NCI-H187 treated with DMSO at 0.1 percent for 48 hours (cell line): ENCODE data around the gene ZBTB7C.

ENCODE experiments used
- DNase-seq: peaks from one replicate; lab custom pipeline; 2025; lab: John Stamatoyannopoulos, UW

The ZBTB7C gene

DNA sequence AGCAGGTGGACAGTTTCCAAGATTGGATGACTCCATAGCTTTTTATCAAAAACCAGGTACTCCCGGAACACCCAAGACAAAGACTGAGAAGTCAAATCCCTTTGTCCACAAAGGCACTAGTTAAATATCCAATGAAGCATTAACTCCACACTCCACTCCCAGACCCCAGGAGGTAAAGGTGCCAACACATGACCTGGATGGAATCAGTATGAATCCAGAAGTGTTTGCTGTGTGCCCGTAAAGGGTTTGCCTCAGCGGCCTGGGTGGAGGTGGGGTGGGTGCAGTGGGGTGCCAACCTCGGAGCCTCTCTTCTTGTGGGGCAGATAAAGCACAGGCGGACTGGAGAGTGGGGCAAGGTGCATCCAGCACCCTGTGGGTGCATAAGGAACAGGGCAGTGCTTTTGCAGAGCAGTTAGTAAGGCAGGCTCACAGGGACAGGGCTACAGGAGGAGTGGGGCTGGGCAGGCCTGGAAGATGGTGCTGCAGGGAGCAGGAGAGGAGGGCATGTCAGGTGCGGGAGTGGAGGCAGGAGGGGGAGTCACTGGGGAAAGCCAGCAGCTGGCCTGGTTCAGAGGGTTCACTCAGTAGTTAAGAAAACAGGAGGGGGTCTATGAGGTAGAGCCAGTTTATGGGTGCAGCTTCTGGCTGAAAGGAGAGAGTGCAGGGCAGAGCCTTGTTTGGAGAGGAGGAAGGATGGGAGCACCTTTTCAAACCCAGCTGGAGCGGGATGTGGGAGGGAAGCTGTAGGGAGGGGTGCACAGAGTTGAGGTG, 270.3 kb downstream of the ZBTB7C start:
- DNase-seq, result no peak

DNA sequence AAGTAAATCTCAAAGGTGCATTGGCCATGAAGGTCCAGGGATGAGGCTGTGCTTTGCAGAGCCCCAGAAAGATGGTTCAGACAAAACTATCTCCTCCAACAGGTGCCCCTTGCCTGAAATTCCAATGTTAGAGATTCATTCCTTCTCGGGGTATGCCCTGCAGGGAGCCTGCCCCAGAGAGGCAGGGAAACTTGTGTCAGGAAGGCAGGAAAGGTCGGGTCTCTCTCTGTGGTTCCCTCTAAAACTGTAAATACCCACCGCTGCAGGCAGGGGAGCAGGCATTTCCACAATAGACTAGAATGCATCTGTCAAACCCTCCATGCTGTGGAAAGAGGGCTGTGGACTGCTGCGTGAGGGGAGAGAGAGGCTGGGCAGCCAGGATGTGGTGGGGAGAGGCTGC, 271.0 kb downstream of the ZBTB7C start:
- no peak for DNase-seq

DNA sequence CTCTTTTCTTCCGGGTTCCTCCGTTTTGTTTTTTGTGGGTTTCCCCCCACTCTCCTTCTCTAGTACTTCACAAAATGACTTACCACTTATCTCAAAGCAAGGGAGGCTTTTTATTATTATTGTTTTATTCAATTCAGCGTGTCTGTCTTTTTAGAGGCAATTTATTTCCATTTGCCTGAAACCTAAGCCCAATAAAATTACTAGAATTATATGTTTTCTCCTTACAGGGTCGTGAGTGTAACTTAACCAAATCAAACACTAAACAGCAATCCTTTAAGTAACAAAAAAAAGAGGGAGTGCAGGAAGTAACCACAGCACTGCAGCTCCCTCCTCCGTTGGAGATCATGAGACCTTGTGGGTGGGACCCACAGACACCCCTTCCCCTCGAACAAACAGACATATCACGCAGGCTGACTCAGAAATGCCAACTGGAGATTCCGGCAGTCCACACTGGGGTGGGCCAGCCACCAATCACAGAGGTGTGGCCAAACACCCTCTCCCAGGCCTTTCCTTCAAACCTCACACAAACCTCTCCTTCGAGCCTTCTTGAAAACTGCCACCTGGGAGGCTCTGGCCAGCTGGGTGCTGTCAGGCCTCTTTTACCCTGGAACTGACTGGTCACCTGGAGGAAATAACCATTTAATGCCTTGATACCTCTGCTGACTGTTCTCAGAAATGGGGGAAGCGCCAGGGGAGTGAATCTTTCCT, 271.7 kb downstream of the ZBTB7C start:
- no peak for DNase-seq

DNA sequence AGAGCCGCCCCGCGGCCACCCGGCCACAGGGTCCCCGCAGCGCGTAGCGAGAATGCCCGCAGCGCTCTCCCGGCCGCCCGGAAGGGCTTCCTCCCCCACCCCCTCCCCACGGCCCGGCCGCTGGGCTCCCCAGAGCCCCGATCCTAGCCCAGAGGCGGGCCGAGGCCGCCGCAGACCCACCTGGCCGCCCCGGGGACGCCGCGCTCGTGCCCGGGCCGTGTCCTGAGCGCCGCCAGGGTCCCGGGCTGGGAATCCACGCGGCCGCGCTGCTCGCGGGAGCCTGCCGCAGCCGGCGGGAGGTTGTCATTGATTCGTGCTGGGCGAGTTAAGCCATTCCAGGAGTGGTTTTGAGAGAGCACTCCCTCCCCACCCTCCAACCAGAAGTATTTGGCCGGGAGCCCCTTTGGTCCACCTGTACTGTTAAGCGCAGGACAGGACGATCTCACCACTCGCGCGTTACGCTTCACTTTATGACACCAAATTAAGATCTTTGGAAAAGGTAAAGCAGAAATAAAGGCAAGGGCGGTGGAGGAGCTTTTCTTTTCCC, 272.3 kb downstream of the ZBTB7C start:
- DNase-seq, result no peak

DNA sequence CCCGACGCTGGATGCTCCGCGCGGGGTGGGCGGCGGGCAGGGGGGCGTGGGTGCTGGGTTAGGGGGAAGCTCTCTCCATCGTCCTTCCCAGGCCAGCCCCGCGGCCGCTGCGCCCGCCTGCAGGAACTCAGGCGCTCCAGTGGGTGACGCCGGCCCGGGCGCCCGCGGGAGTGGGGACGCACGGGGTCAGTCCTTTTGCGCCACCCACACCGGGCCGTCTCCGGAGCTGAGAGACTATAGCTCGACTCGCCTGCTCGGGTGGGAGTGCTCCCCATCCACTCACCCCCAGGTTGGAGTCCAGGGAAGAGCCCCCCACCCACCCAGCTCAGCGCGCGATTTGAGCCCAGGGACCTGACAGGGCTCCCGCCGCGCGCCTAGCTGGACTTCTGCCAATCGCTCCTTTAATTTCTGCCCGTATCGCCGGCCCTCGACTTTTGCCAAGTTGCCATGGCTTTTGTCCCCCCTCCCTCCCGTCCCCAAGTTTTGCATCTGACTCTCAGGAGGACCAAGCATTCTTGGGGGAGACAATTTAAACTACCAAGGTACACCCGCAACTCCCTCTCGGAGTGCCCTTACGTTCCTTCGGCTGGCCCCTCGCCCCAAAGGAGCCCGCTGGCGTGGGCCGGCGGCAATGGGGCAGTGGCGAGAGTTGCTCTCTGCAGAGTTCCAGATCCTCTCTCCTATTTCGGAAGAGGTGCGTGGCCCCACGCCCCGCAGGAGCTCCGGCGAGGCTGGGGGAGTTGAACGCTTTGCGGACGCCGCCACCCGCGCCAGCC, 272.9 kb downstream of the ZBTB7C start:
- no peak for DNase-seq

DNA sequence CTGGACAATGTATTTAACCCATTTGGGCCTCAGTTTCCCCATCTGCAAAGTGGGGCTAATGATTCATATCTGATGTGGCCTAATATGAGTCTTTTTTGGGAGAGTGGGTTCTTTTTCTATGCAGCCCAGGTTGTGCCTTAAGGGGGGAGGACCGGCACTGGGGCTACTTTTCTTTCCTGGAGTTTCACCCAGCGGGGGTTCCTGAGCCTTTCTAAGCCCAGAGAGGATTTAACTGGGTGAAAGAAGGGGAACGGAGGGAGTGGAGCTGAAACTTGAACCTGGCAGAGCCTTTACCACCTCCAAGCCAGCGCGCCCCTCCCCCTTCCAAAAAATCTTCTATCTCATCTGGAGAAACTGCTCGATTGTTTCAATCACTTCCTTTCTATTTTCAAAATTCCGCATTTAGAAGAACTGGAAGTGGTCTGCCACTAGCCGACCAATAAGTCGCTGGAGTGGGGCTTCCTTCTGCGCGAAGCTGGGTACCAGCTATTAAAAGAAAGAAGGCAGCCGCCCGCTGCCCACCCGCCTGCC, 273.7 kb downstream of the ZBTB7C start:
- DNase-seq, result no peak

DNA sequence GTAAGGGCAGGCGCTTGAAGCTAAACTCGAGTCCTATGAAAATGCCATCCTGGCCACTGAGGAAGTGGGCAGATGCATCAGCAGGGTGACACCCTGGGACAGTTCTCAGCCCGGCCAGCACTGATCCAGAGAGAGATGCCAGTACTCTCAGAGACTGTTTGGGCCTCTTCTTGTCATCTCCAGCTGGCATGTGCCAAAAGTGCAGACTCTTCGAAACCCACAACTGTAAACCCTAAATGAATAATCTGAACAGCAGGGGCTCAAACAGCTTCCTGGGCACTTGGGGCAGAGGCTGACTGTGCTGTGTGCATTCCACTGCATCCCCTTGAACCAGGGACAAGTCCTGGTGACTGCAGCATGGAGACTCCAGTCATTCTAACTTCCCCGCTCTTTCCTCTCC, 274.6 kb downstream of the ZBTB7C start:
- DNase-seq, result no peak

DNA sequence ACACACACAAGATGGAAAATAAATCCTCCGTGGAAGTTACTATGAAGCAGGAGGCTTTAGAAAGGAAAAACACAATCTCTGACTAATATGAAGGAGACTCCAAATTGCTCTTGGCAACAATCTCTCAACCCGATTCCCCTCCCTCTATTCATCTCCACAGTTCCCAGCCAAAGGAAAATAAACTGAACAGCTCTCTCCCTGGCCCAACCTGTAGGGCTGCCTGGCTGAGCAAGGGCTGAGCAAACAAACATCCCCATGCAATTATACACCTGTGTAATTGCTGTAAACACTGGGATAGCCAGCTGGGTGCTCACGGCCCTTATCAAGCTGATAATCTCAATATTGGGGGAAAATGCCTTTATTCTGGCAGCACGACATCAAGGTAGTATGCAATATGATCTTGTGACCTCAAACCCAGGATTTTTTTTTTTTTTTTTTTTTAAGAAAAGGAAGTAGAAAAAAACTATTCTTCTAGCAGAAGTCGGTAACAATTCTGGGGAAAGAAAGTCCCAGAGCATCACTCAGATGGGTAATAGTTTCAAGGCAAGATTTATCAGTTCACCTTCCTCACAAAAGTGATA, 275.4 kb downstream of the ZBTB7C start:
- peak; percentile 56 for DNase-seq

DNA sequence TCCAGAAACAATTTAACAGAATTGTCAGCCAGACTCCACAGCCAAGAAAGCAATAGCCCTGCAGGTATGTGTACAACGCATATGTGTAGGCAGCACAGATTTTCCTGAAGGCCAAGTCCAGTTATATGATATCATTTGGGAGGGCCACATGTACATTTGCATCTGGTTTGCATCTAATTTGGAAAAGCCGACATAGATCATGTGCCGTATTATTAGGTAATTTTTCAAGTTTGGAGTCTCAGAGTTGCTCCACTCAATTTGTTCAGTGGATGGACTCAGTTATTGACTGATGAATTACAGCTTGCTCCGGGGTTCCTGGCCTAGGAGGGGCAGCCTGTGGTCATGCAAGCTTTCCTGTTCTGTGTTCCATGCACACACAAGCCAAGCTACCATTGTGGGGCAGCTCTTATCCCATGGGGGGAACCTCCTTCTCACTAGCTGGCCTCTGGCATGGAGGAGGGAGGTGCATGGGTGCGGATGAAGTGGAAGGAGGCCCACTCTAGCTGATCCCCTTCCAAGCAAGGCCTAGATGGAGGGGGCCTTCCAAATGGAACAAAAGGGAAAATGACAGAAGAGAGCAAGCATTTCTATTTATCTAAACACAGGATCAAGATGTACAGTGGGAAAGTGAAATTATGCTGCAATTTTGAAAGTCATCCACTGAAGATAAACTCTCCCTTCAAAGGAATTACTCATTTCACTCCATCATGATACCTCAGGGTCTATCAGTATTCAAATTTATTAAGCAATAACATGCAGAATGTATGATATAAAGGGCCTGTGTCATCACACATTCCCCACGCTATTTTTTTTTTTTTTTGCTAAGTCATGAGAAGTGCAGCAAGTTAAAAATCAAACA, 276.2 kb downstream of the ZBTB7C start:
- no peak for DNase-seq

DNA sequence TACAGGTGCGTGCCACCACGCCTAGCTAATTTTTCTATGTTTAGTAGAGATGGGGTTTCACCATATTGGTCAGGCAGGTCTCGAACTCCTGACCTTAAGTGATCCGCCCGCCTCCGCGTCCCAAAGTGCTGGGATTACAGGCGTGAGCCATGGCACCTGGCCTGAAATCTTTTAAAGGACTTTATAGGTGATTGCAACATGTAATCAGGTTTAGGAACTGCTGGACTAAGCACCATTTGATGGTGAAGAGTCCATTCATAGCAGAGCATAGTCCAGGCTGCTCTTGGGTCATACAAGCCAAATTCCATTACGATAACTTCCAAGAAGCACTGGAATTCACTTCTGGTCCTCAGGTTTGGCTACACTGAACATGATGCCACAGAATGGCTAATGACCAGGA, 278.1 kb downstream of the ZBTB7C start:
- DNase-seq, result no peak

DNA sequence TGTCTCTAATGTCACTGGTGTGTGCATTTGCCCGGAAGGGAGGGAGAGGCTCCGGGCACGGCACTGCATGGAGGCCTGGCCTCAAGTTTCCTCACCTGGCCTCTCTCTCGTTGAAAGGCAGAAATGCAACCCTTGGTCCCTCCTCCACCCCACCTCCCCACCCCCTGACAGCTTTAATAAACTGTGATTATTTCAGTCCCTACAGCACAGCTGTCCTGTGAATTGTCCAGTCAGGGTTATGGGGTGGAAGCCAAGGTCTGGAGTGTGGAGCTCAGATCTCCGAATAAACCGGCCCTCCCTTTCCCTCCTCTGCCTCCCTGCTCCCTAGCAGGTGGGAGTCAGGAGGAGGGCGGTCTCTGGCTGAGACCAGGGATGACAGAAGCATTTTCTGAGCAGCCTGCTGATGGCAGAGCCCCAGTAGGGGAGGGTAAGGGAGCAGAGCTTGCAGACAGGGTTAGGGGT, 279.5 kb downstream of the ZBTB7C start:
- DNase-seq, result no peak

DNA sequence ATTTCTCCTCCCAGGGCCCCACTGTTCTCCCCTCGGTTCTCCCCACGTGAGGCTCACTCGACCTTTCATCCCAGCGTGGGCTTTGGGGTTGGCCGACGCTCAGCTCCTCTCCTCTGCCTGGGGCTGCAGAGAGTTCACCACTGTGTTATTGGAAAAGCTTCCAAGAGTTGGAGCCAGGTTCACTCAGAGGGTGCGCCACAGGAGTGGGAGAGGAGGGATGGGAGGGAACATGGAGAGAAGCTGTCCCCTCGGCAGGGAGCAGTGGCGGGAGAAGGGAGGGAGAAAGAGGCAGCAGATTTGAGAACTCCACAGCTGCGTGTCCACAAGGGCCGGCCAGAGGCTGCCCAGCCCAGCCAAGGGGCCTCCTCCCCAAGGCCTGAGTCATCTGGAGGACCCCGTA, 281.6 kb downstream of the ZBTB7C start:
- no peak for DNase-seq

DNA sequence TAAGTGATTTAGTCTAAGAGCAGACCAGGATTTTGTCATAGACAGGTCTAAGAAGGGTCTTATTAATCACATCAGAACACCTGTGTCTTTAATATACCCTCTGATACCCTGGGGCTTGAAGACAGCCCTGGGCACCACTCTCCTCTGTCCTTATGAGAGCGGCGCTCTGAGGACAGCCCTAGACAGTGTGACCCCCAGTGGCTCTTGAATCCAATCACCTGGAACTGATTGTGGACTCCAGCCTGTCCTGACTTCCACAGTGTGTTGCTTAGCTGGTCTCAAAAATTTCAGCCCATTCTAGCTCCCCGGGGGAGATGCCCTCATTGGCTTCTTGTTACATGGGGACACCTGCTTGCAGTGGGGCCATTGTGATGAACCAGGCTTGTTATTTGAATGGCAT, 282.9 kb downstream of the ZBTB7C start:
- DNase-seq, result no peak

DNA sequence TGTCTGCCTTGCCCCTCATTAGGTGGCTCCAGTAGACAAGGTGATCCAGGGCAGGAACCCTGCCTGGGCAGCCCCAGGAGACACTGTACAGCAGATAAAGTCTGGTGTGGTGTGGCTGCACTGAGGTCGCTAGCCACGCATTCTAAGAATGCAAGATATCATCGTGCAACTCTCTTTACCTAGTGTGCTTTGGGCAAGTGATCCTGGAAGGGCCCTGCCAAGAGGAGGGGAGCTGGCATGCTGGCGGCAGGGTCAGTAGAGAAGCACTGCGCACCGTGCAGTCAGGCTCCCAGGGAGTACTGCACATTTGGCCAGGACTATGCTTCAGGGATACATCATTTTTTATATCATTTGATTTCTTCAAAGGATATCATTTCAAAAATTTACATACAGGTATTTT, 283.5 kb downstream of the ZBTB7C start:
- no peak for DNase-seq

DNA sequence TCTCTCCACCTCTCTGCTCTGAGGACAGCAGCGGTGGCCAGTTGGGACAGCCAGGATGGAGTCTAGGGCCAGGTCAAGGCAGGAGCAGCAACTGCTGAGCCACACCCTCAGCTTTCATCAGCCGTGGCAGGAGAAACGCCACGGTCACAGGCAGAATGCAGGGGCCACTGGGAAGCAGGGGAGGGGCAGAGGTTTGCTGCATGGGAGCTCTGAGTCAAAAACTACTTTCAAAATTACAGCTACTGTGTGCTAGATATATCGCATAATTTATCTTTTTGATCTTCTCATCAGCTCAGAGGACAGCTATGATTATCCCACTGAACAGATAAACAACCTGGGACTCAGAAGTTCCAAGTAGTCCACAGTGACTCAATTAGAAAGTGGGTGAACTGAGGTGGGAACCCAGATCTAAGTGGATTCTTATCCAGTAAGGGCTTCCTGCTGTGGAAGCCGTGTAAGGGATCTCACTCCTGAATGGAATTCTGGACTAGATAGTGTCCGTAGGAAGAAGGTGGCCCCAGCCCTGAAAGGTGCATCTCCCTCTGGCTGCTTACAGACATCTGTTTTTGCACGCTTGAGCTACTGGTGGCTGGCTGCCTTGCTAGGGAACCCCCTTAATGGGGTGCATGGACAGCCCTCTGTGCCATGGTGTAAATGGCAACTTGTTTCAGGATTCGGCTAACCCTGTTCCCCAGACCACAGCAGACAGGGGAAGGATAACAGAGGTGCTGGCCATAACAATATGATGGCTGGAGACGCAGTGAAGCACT, 284.1 kb downstream of the ZBTB7C start:
- DNase-seq, result no peak

DNA sequence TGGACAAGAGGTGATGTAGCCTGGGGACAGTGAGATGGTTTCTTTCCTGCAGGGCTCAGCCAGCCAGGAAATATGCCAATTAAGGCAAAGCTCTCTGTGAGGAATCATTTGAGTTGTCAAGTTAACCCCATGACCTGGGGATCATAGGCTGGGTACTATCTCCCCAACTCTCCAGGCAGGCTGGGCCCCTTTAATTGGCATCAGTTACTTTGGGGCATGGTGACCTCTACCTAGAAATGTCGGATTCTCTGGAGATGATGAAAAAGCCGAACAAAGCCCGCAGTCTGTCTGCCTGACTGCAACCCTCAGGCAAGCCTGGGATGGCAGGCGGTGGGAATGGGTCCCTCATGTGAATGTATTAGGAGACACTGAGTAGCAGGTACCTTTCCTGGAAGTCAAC, 285.2 kb downstream of the ZBTB7C start:
- no peak for DNase-seq

DNA sequence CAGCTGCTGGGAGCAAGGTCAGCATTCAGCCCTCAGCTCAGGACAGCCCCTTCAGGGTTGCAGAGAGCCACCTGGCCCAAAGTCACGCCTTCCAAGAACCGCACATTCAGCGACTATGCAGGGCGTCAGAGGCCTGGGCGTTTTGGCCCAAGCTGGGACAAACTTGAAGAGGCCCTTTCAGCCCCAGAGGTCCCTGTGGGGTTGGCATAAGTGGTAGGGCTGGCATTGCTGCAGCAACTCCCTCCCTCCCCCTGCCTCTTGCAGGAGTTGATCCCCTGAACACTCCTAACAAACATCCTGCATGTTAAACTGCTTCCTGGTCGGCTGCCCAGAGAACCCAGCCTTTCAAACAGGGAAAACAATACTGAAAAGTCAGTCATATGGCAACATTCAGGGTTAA, 285.9 kb downstream of the ZBTB7C start:
- DNase-seq, result no peak

DNA sequence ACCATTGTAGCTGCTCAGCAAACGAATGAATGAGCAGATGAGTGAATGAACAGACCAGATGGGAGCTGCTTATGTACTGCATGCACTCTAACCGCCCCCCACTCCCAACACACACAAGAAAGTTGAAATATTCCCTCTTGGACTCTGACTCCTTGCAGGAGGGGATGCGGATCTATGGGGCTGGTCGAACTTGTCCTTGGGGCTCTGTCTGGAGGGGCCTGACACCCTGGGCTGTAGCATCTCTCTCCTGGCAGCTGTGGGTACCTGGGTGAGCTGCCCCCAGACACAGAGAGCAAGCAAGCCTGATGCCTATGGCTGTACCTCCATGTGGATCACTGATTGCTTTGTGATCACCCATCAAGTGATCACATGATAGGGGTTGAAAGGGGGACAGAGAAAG, 286.4 kb downstream of the ZBTB7C start:
- DNase-seq, result no peak

DNA sequence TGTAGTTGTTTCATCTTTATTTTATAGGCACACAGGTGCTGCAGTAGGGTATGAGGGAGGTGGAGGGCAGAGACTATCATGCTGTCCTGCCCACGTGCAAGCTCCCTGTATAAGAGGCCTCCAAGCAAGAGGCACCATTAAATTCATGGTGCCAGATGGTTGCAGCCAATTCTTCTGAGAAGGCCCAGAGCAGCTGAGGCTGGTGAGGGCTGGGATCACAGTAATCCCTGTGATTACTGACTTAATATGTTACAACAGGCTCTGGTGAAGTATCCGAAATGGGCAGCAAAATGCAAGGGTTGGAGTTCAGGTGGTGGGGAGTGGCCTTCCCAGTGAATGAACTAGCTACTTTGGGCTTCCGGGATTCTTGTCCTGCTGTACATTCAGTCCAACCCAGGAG, 286.8 kb downstream of the ZBTB7C start:
- DNase-seq, result no peak

DNA sequence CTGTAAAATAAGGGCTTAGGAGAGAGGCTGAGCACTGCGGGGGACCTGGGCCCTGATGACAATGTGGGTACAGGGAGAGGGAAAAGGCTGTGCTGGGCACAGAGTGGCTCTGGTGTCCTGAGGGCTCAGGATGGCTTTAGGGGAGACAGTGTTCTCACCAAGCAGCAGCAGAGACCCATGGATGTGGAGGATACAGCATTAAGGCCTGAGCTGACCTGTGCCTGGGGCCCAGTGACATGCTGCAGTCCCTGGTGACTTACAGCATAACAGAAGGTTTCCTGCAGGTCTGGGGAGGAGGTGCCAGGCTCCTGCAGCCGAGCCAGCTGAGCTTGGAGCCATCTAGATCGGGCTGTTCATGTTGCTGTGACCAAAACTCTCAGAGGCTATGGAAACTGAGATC, 287.4 kb downstream of the ZBTB7C start:
- no peak for DNase-seq
